Measurements from ENCODE around the gene PNPLA7. TPM values are rescaled to one million over a fixed set of nuclear protein-coding genes. Genes with fewer than 3 reads are reported as not detected.

PNPLA7 gene
- total and polyA plus RNA-seq, 2 donors (not counting 1 experiment from before 2014, with no cell fraction given) = 18.7 to 29.9 TPM

DNA sequence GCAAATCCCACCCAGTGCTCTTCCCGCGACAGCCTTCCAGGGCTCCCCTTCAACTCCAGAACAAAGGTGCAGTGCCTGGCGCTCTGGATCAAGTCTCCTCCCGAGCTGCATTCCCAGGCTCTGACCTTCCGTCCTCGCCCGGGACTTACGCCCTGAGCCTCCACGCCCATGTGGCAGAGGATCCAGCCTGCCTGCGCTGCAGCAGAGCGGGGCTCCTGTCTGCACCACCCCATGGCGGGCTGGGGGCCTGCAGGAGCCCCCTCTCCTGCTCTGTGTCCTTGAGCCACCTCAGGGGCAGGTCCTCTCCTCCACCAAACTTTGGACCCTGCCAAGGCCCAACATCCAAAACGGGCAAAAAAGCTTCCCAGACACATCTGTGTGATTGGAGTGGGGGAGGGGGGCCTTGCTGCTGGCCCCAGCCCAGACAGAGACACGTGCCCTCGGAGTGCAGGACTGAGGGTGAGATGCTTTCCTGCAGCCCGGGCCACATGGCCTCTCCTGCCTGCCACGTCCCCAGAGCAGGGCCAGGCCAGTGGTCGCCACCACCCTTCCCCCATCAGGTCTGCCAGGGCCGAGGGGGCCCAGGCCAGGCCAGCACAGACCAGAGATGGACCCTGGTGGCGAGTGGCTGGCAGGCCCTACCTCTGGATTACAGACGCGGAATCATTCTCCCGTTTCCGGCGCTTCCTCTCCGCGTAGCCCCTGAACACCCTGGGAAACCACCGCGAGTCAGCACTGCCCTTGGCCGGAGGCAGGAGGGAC, 95.4 kb downstream of the PNPLA7 start:
- intact Hi-C loops (cut with micrococcal nuclease) = loop anchor here (1.0 to 10.0 kb wide), 3 partner anchors 31 to 660 kb away; partner anchors contain the start of genes CCDC183, EXD3, MRPL41 and NOXA1
- Histone ChIP-seq H3K79me2 (ENCODE audit: control insufficient read depth, insufficient read depth, low read length) (peaks cover 3% of the 10 kb centered on the region), H3K27me3 (replicated peaks in 1 of 4; ENCODE audit: control extremely low read depth in 1 of 4, control insufficient read depth in 3 of 4, insufficient read depth in 4 of 4, low read length in 3 of 4) (no peaks in the 10 kb centered on the region), H3K9ac (ENCODE audit: low read length) (peak overlapping the region; percentile 66), H3K36me3 (replicated peaks in 1 of 2; ENCODE audit: control extremely low read depth in 1 of 2, control insufficient read depth in 1 of 2, extremely low read depth in 1 of 2, insufficient read depth in 2 of 2, low read length in 1 of 2) (peaks cover 0 to 3% of the 10 kb centered on the region in 2 experiments), H3K4me3 (ENCODE audit: control extremely low read depth in 1 of 5, extremely low read depth in 1 of 5, insufficient read depth in 1 of 5, low read depth in 2 of 5, low read length in 4 of 5) (peak overlapping the region in 4 of 5 experiments; percentile 54 to 71 (median 60)), H3K4me1 (ENCODE audit: control insufficient read depth in 2 of 2, insufficient read depth in 2 of 2, low read length in 2 of 2) (peaks cover 41 to 62% of the 10 kb centered on the region in 2 donors), H2AFZ (ENCODE audit: insufficient read depth, low read depth, low read length, poor library complexity, severe bottlenecking) (peak overlapping the region; percentile 54), H4K20me1 (ENCODE audit: control insufficient read depth, insufficient read depth, low read length, poor library complexity, severe bottlenecking) (peaks cover 16% of the 10 kb centered on the region), H3K4me2 (replicated peaks; ENCODE audit: low read depth, low read length, poor library complexity, severe bottlenecking) (peak overlapping the region; percentile 91), H3K27ac (ENCODE audit: low read length in 2 of 2) (peak overlapping the region; percentile 41 to 73), H3K9me3 (ENCODE audit: control extremely low read depth in 1 of 3, control insufficient read depth in 2 of 3, insufficient read depth in 1 of 3, low read length in 2 of 3) (peaks cover 0 to 6% (median 0%) of the 10 kb centered on the region in 3 donors)
- ChIA-PET POLR2A (interaction anchor here (1.4 kb wide), 1 partner anchor 32 kb away, joined by 9 read pairs; the partner anchor contains the start of genes EXD3 and NOXA1), CTCF (no interaction called here)
- WGBS (ENCODE audit: insufficient coverage) = 85% methylated on average over 26 of the region's 30 CpGs
- Mint-ChIP-seq H3K27me3 (no peaks in the 10 kb centered on the region), H3K4me1 (peaks cover 33% of the 10 kb centered on the region), H3K9me3 (ENCODE audit: insufficient read depth) (no peaks in the 10 kb centered on the region), H3K4me3 (peak overlapping the region; percentile 85), H3K27ac (peak overlapping the region; percentile 79)
- no peak for DNase-seq
- ATAC-seq (ENCODE audit: low read depth) = no peak
- no peak for TF ChIP-seq EZH2 (IDR thresholded peaks at IDR 0.05; ENCODE audit: borderline replicate concordance, insufficient read depth, low read depth, low read length, poor library complexity, severe bottlenecking)
- TF ChIP-seq, protein P1, sequence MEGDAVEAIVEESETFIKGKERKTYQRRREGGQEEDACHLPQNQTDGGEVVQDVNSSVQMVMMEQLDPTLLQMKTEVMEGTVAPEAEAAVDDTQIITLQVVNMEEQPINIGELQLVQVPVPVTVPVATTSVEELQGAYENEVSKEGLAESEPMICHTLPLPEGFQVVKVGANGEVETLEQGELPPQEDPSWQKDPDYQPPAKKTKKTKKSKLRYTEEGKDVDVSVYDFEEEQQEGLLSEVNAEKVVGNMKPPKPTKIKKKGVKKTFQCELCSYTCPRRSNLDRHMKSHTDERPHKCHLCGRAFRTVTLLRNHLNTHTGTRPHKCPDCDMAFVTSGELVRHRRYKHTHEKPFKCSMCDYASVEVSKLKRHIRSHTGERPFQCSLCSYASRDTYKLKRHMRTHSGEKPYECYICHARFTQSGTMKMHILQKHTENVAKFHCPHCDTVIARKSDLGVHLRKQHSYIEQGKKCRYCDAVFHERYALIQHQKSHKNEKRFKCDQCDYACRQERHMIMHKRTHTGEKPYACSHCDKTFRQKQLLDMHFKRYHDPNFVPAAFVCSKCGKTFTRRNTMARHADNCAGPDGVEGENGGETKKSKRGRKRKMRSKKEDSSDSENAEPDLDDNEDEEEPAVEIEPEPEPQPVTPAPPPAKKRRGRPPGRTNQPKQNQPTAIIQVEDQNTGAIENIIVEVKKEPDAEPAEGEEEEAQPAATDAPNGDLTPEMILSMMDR (IDR thresholded peaks at IDR 0.05) = no peak

Data from B cell (primary cell).